GM23338 (cell line): ENCODE results near the gene ANKRD23. TPM values are rescaled to one million over a fixed set of nuclear protein-coding genes. Genes with fewer than 3 reads are reported as not detected.

Experiments
- ATAC-seq: fragments of 200-7000 bp; cut with Tn5 transposase; 3 replicates; pipeline ENCODE4 v1.9.1; 2020
- DNase-seq: peaks from one replicate; pipeline ENCODE4 v3.0.0-alpha.2; 2015; ENCODE audit warnings: low spot score
- H2AFZ ChIP-seq: fragments of 200-600 bp; sonication (generic); 2 replicates; pipeline ENCODE4 v1.8.0; 2016; ENCODE audit warnings: antibody characterized with exemption, mild to moderate bottlenecking, moderate library complexity
- H3F3A ChIP-seq: fragments of 200-600 bp; sonication (generic); replicated peaks from 2 replicates; pipeline ENCODE4 v1.8.0; 2017; ENCODE audit warnings: antibody characterized with exemption, mixed run types, low read depth
- H3K27ac ChIP-seq: fragments of 200-600 bp; sonication (generic); 2 replicates; pipeline ENCODE4 v1.6.1; 2016; ENCODE audit warnings: low read depth
- H3K27me3 ChIP-seq: fragments of 200-600 bp; sonication (generic); 2 replicates; pipeline ENCODE4 v1.8.0; 2016; ENCODE audit warnings: mild to moderate bottlenecking, mixed run types, moderate library complexity; ENCODE audit not compliant: insufficient read depth
- H3K36me3 ChIP-seq: fragments of 200-600 bp; sonication (generic); 2 replicates; pipeline ENCODE4 v1.8.0; 2016; ENCODE audit warnings: mild to moderate bottlenecking; ENCODE audit not compliant: insufficient read depth
- H3K4me1 ChIP-seq: fragments of 200-600 bp; sonication (generic); 2 replicates; pipeline ENCODE4 v1.8.0; 2016; ENCODE audit warnings: mild to moderate bottlenecking, moderate library complexity; ENCODE audit not compliant: insufficient read depth
- H3K4me2 ChIP-seq: fragments of 200-600 bp; sonication (generic); 2 replicates; pipeline ENCODE4 v1.7.1; 2017; ENCODE audit warnings: mixed run types
- H3K4me3 ChIP-seq: fragments of 200-600 bp; sonication (generic); 2 replicates; pipeline ENCODE4 v1.6.1; 2016; ENCODE audit warnings: mixed run types
- H3K79me2 ChIP-seq: fragments of 200-600 bp; sonication (generic); replicated peaks from 2 replicates; pipeline ENCODE4 v1.8.0; 2017; ENCODE audit warnings: mild to moderate bottlenecking; ENCODE audit not compliant: insufficient read depth
- H3K9me2 ChIP-seq: fragments of 200-600 bp; sonication (generic); 2 replicates; pipeline ENCODE4 v1.8.0; 2017; ENCODE audit not compliant: insufficient read depth
- H4K20me1 ChIP-seq: fragments of 200-600 bp; sonication (generic); replicated peaks from 2 replicates; pipeline ENCODE4 v1.8.0; 2017; ENCODE audit warnings: mild to moderate bottlenecking; ENCODE audit not compliant: insufficient read depth
- H3K27ac Mint-ChIP-seq: 2 replicates; pipeline ENCODE4 v1.8.0; 2020; ENCODE audit warnings: inconsistent platforms, mild to moderate bottlenecking, moderate library complexity, mixed read lengths
- H3K27me3 Mint-ChIP-seq: 3 replicates; pipeline ENCODE4 v1.8.0; 2022; ENCODE audit warnings: low read depth, mild to moderate bottlenecking, moderate library complexity, mixed read lengths, inconsistent platforms; ENCODE audit not compliant: insufficient read depth, poor library complexity
- H3K36me3 Mint-ChIP-seq: 3 replicates; pipeline ENCODE4 v1.8.0; 2021; ENCODE audit warnings: low read depth, mild to moderate bottlenecking, inconsistent platforms, moderate library complexity, mixed read lengths
- H3K4me1 Mint-ChIP-seq: 3 replicates; pipeline ENCODE4 v1.8.0; 2020; ENCODE audit warnings: mild to moderate bottlenecking, inconsistent platforms, mixed read lengths
- H3K4me3 Mint-ChIP-seq: 3 replicates; pipeline ENCODE4 v1.8.0; 2021; ENCODE audit warnings: moderate library complexity, mild to moderate bottlenecking, inconsistent platforms, mixed read lengths
- H3K9me3 Mint-ChIP-seq: 3 replicates; pipeline ENCODE4 v1.8.0; 2020; ENCODE audit warnings: moderate library complexity, mild to moderate bottlenecking, inconsistent platforms, mixed read lengths
- CREB1 ChIP-seq: fragments of 250-450 bp; sonication (Bioruptor Pico); IDR thresholded peaks from 2 replicates; pipeline ENCODE4 v1.5.0; 2020; ENCODE audit warnings: low read depth, mild to moderate bottlenecking, moderate library complexity
- EZH2 ChIP-seq: fragments of 200-600 bp; sonication (generic); IDR thresholded peaks from one replicate; pipeline ENCODE4 v1.8.0; 2017; ENCODE audit warnings: antibody characterized with exemption, mild to moderate bottlenecking, low read depth; ENCODE audit not compliant: unreplicated experiment
- EZH2phosphoT487 ChIP-seq: fragments of 200-600 bp; sonication (generic); IDR thresholded peaks from one replicate; pipeline ENCODE4 v1.8.1; 2018; ENCODE audit warnings: antibody characterized with exemption; ENCODE audit not compliant: unreplicated experiment
- JUNB ChIP-seq: IDR thresholded peaks from one replicate; pipeline ENCODE4 v1.6.1; 2016; ENCODE audit warnings: antibody characterized with exemption; ENCODE audit not compliant: unreplicated experiment
- NANOG ChIP-seq: IDR thresholded peaks from 2 replicates; pipeline ENCODE4 v1.6.1; 2016; ENCODE audit warnings: antibody characterized with exemption, borderline replicate concordance
- POLR2AphosphoS5 ChIP-seq: IDR thresholded peaks from 2 replicates; pipeline ENCODE4 v1.6.1; 2016; ENCODE audit warnings: antibody characterized with exemption, low read depth
- STAT1 ChIP-seq: IDR thresholded peaks from one replicate; pipeline ENCODE4 v1.6.1; 2016; ENCODE audit warnings: antibody characterized with exemption; ENCODE audit not compliant: unreplicated experiment
- ZNF114 ChIP-seq: fragments of 250-450 bp; sonication (Bioruptor Pico); IDR thresholded peaks from 2 replicates; pipeline ENCODE4 v1.5.0; 2020; ENCODE audit warnings: mild to moderate bottlenecking, moderate library complexity
- ZNF331 ChIP-seq: fragments of 250-450 bp; sonication (Bioruptor Pico); IDR thresholded peaks from 2 replicates; pipeline ENCODE4 v1.5.0; 2020; ENCODE audit warnings: low read depth, mild to moderate bottlenecking, moderate library complexity
- ZNF462 ChIP-seq: fragments of 250-450 bp; sonication (Bioruptor Pico); IDR thresholded peaks from 2 replicates; pipeline ENCODE4 v1.5.0; 2020; ENCODE audit warnings: mild to moderate bottlenecking, moderate library complexity
- polyA plus RNA-seq: library from polyadenylated mRNA; unstranded; fragments of >200 nt; fragmentation: Nextera tagmentation; extraction: Ambion mirVana; gene quantifications from 2 replicates; pipeline ENCODE4 v1.2.1, GENCODE V29; 2016
- total RNA-seq: library from RNA; depleted of rRNA; stranded (reverse); fragments of >200 nt; shearing (Covaris generic); gene quantifications from 2 replicates; pipeline ENCODE4 v1.2.3, GENCODE V29; 2014
- TF ChIP-seq, protein P1 (sequence below): IDR thresholded peaks from 2 replicates; pipeline ENCODE4 v1.6.1; 2016; ENCODE audit warnings: antibody characterized with exemption
- TF ChIP-seq, protein P2 (sequence below): IDR thresholded peaks from one replicate; pipeline ENCODE4 v1.6.1; 2018; ENCODE audit warnings: antibody characterized with exemption; ENCODE audit not compliant: unreplicated experiment
- TF ChIP-seq, protein P3 (sequence below), 2 experiments: fragments of 200-600 bp in 1 of 2; sonication (generic) in 1 of 2; conservative IDR thresholded peaks; 2 replicates each; pipeline versions ENCODE4 v1.5.1 to v1.6.1; 2016 to 2017; ENCODE audit warnings: antibody characterized with exemption in 2 of 2, low read depth in 2 of 2, mild to moderate bottlenecking in 2 of 2, moderate library complexity in 1 of 2

ANKRD23 gene
- total and polyA plus RNA-seq, 2 experiments from 2014 or later: 4.0 to 5.0 TPM

- Mint-ChIP-seq H3K36me3 (peaks cover 84% of the 10 kb centered on the region), H3K9me3 (no peaks in the 10 kb centered on the region), H3K27me3 (peaks cover 12% of the 10 kb centered on the region), H3K27ac (no peak overlapping the region), H3K4me1 (peaks cover 22% of the 10 kb centered on the region), H3K4me3 (no peak overlapping the region)
- H4K20me1 ChIP-seq: peaks cover 6% of the 10 kb centered on the region
- H3K27me3 ChIP-seq: no peaks in the 10 kb centered on the region
- no peaks in the 10 kb centered on the region for H3K9me2 ChIP-seq
- H3K4me2 ChIP-seq: no peak overlapping the region
- H3K4me3 ChIP-seq: no peak overlapping the region
- no peak overlapping the region for H3K27ac ChIP-seq
- no peak overlapping the region for H2AFZ ChIP-seq
- H3K36me3 ChIP-seq: peaks cover 18% of the 10 kb centered on the region; the same call in 1 of the 2 replicates
- ATAC-seq (no peak), DNase-seq (no peak)
- H3K4me1 ChIP-seq: peaks cover 18% of the 10 kb centered on the region
- TF ChIP-seq POLR2AphosphoS5 (no peak), JUNB (no peak), ZNF331 (CRISPR knock-in tag) (no peak), EZH2 (no peak), ZNF114 (CRISPR knock-in tag) (no peak), CREB1 (no peak), EZH2phosphoT487 (no peak), ZNF462 (no peak), NANOG (no peak), STAT1 (no peak)
- TF ChIP-seq, protein P1, sequence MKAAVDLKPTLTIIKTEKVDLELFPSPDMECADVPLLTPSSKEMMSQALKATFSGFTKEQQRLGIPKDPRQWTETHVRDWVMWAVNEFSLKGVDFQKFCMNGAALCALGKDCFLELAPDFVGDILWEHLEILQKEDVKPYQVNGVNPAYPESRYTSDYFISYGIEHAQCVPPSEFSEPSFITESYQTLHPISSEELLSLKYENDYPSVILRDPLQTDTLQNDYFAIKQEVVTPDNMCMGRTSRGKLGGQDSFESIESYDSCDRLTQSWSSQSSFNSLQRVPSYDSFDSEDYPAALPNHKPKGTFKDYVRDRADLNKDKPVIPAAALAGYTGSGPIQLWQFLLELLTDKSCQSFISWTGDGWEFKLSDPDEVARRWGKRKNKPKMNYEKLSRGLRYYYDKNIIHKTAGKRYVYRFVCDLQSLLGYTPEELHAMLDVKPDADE: no peak
- TF ChIP-seq, protein P2, sequence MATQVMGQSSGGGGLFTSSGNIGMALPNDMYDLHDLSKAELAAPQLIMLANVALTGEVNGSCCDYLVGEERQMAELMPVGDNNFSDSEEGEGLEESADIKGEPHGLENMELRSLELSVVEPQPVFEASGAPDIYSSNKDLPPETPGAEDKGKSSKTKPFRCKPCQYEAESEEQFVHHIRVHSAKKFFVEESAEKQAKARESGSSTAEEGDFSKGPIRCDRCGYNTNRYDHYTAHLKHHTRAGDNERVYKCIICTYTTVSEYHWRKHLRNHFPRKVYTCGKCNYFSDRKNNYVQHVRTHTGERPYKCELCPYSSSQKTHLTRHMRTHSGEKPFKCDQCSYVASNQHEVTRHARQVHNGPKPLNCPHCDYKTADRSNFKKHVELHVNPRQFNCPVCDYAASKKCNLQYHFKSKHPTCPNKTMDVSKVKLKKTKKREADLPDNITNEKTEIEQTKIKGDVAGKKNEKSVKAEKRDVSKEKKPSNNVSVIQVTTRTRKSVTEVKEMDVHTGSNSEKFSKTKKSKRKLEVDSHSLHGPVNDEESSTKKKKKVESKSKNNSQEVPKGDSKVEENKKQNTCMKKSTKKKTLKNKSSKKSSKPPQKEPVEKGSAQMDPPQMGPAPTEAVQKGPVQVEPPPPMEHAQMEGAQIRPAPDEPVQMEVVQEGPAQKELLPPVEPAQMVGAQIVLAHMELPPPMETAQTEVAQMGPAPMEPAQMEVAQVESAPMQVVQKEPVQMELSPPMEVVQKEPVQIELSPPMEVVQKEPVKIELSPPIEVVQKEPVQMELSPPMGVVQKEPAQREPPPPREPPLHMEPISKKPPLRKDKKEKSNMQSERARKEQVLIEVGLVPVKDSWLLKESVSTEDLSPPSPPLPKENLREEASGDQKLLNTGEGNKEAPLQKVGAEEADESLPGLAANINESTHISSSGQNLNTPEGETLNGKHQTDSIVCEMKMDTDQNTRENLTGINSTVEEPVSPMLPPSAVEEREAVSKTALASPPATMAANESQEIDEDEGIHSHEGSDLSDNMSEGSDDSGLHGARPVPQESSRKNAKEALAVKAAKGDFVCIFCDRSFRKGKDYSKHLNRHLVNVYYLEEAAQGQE: no peak
- TF ChIP-seq, protein P3, sequence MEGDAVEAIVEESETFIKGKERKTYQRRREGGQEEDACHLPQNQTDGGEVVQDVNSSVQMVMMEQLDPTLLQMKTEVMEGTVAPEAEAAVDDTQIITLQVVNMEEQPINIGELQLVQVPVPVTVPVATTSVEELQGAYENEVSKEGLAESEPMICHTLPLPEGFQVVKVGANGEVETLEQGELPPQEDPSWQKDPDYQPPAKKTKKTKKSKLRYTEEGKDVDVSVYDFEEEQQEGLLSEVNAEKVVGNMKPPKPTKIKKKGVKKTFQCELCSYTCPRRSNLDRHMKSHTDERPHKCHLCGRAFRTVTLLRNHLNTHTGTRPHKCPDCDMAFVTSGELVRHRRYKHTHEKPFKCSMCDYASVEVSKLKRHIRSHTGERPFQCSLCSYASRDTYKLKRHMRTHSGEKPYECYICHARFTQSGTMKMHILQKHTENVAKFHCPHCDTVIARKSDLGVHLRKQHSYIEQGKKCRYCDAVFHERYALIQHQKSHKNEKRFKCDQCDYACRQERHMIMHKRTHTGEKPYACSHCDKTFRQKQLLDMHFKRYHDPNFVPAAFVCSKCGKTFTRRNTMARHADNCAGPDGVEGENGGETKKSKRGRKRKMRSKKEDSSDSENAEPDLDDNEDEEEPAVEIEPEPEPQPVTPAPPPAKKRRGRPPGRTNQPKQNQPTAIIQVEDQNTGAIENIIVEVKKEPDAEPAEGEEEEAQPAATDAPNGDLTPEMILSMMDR (conservative IDR thresholded peaks at IDR 0.05; ENCODE audit: low read depth in 2 of 2): no peak
- H3K79me2 ChIP-seq: peaks cover 9% of the 10 kb centered on the region
- H3F3A ChIP-seq: peaks cover 21% of the 10 kb centered on the region; the same call in 1 of the 2 replicates
Observed at GRCh38 chr2:96828874-96829273, 14.9 kb downstream of the ANKRD23 start.
